Calu3 (cell line): ENCODE measurements around the gene NCAM2. TPM values are rescaled to one million over a fixed set of nuclear protein-coding genes. Genes with fewer than 3 reads are reported as not detected.

ENCODE experiments used
- BruUV-seq: library from RNA; stranded (reverse); fragments of 400-500 nt; replicated peaks from 2 replicates; lab custom pipeline; 2021; lab: Mats Ljungman, UMichigan
- CTCF ChIA-PET: fragments of 300-600 bp; sonication (Branson Sonifier 250); formaldehyde crosslinking; loops from one replicate; lab custom pipeline; 2022; ENCODE audit warnings: antibody characterized with exemption; lab: Charles Lee
- DNase-seq: peaks from one replicate; pipeline ENCODE4 v3.0.0; 2022
- H3K27ac Mint-ChIP-seq: one replicate; pipeline ENCODE4 v1.8.0; 2022; ENCODE audit warnings: mixed read lengths; ENCODE audit not compliant: unreplicated experiment
- H3K27me3 Mint-ChIP-seq: one replicate; pipeline ENCODE4 v1.8.0; 2022; ENCODE audit warnings: mixed read lengths; ENCODE audit not compliant: unreplicated experiment
- H3K36me3 Mint-ChIP-seq: one replicate; pipeline ENCODE4 v1.8.0; 2022; ENCODE audit warnings: mild to moderate bottlenecking, moderate library complexity, mixed read lengths; ENCODE audit not compliant: insufficient read depth, unreplicated experiment
- H3K4me1 Mint-ChIP-seq: one replicate; pipeline ENCODE4 v1.8.0; 2022; ENCODE audit warnings: mild to moderate bottlenecking, low read depth, mixed read lengths; ENCODE audit not compliant: unreplicated experiment
- H3K4me3 Mint-ChIP-seq: one replicate; pipeline ENCODE4 v1.8.0; 2022; ENCODE audit warnings: mild to moderate bottlenecking, low read depth, moderate library complexity, mixed read lengths; ENCODE audit not compliant: unreplicated experiment
- H3K9me3 Mint-ChIP-seq: one replicate; pipeline ENCODE4 v1.8.0; 2022; ENCODE audit warnings: low read depth, mixed read lengths; ENCODE audit not compliant: unreplicated experiment
- intact Hi-C: fragments of 100-400 bp; cut with micrococcal nuclease; formaldehyde crosslinking; loops from one replicate; pipeline ENCODE4 v1.10.0; 2022; ENCODE audit not compliant: unreplicated experiment
- total RNA-seq: library from RNA; stranded (reverse); gene quantifications from 2 replicates; pipeline ENCODE4 v1.2.3, GENCODE V29; 2022
- TF ChIP-seq, protein P1 (sequence below): fragments of 200-600 bp; IDR thresholded peaks from one replicate; pipeline ENCODE4 v1.8.0; 2022; ENCODE audit warnings: antibody characterized with exemption; ENCODE audit not compliant: unreplicated experiment

The NCAM2 gene
- total RNA-seq, 1 experiment from 2014 or later = not detected

GRCh38 chr21:21200103-21200938 lies 202.1 kb downstream of the NCAM2 start:
- intact Hi-C loops = no loop called here
- TF ChIP-seq, protein P1, sequence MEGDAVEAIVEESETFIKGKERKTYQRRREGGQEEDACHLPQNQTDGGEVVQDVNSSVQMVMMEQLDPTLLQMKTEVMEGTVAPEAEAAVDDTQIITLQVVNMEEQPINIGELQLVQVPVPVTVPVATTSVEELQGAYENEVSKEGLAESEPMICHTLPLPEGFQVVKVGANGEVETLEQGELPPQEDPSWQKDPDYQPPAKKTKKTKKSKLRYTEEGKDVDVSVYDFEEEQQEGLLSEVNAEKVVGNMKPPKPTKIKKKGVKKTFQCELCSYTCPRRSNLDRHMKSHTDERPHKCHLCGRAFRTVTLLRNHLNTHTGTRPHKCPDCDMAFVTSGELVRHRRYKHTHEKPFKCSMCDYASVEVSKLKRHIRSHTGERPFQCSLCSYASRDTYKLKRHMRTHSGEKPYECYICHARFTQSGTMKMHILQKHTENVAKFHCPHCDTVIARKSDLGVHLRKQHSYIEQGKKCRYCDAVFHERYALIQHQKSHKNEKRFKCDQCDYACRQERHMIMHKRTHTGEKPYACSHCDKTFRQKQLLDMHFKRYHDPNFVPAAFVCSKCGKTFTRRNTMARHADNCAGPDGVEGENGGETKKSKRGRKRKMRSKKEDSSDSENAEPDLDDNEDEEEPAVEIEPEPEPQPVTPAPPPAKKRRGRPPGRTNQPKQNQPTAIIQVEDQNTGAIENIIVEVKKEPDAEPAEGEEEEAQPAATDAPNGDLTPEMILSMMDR = no peak
- no peak overlapping the region for H3K4me3 Mint-ChIP-seq

GRCh38 chr21:21200939-21201615 lies 202.9 kb downstream of the NCAM2 start:
- no peaks in the 10 kb centered on the region for H3K9me3 Mint-ChIP-seq
- H3K4me1 Mint-ChIP-seq = no peaks in the 10 kb centered on the region
- intact Hi-C loops = no loop called here
- H3K27me3 Mint-ChIP-seq = no peaks in the 10 kb centered on the region
- DNase-seq = no peak
- no peaks in the 10 kb centered on the region for H3K36me3 Mint-ChIP-seq
- BruUV-seq = no TSS peak
- CTCF ChIA-PET = no interaction called here
- TF ChIP-seq, protein P1 = no peak
- no peak overlapping the region for H3K27ac Mint-ChIP-seq
- H3K4me3 Mint-ChIP-seq = no peak overlapping the region

More at GRCh38 chr21:21200103-21200938, 202.1 kb downstream of the NCAM2 start:
- H3K27ac Mint-ChIP-seq = no peak overlapping the region
- DNase-seq = no peak
- no peaks in the 10 kb centered on the region for H3K27me3 Mint-ChIP-seq
- no peaks in the 10 kb centered on the region for H3K4me1 Mint-ChIP-seq
- CTCF ChIA-PET = no interaction called here
- no peaks in the 10 kb centered on the region for H3K36me3 Mint-ChIP-seq
- no peaks in the 10 kb centered on the region for H3K9me3 Mint-ChIP-seq
- no TSS peak for BruUV-seq

DNA sequence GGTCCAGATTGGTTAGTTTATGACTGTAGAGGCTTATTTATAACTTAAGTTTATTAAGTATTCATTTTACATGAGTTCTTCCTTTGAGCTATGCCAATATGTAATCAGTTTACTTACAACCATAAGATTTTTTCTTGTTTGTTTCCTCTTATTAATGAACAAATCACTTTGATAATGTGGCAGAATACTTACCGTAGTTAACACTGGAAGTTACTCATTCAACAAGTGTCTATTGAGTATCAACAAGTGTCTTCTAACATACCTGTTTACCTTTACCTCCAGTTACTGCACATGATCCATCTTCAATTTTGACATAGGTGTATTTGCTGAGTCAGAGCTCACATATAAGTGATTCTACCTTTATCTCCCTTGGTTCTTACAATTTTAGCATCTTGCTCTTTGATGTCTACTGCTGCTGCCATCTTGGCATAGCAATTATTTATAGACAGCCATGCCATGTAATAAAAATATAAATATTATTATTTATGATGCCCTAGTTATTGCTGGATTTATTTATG lies 205.7 kb downstream of the NCAM2 start:
- Mint-ChIP-seq H3K36me3 (no peaks in the 10 kb centered on the region), H3K9me3 (no peaks in the 10 kb centered on the region), H3K27ac (no peak overlapping the region), H3K4me1 (no peaks in the 10 kb centered on the region), H3K27me3 (no peaks in the 10 kb centered on the region), H3K4me3 (no peak overlapping the region)
- DNase-seq = no peak
- CTCF ChIA-PET = no interaction called here
- TF ChIP-seq, protein P1 = no peak
- BruUV-seq = no TSS peak
- intact Hi-C loops = no loop called here

GRCh38 chr21:21204366-21204996 lies 206.3 kb downstream of the NCAM2 start:
- TF ChIP-seq, protein P1 = no peak
- Mint-ChIP-seq H3K27ac (no peak overlapping the region), H3K4me1 (no peaks in the 10 kb centered on the region), H3K9me3 (no peaks in the 10 kb centered on the region), H3K27me3 (no peaks in the 10 kb centered on the region), H3K4me3 (no peak overlapping the region), H3K36me3 (no peaks in the 10 kb centered on the region)
- no peak for DNase-seq
- CTCF ChIA-PET = no interaction called here
- no TSS peak for BruUV-seq
- intact Hi-C loops = no loop called here
